ENCODE data around the gene GGNBP2. TPM values are rescaled to one million over a fixed set of nuclear protein-coding genes. Genes with fewer than 3 reads are reported as not detected.

The GGNBP2 gene
- total RNA-seq, 2 donors from 2014 or later: 67.6 to 81.0 TPM

GRCh38 chr17:36612323-36612722 is 67.6 kb downstream of the GGNBP2 start:
- Histone ChIP-seq H3K36me3 (no peaks in the 10 kb centered on the region), H3K27ac (no peak overlapping the region), H3K9ac (ENCODE audit: low read depth in 2 of 2, low read length in 2 of 2) (no peak overlapping the region), H3K27me3 (no peaks in the 10 kb centered on the region), H3K9me3 (no peaks in the 10 kb centered on the region), H3K4me1 (peaks cover 6% of the 10 kb centered on the region), H3K4me3 (no peak overlapping the region)
- no peak for TF ChIP-seq CTCF (IDR thresholded peaks at IDR 0.05)
- intact Hi-C loops (cut with DNase I): no loop called here
- no peak for DNase-seq

GRCh38 chr17:36613155-36613554 is 68.4 kb downstream of the GGNBP2 start:
- Histone ChIP-seq H3K9ac (ENCODE audit: low read depth in 2 of 2, low read length in 2 of 2) (no peak overlapping the region), H3K27me3 (no peaks in the 10 kb centered on the region), H3K36me3 (no peaks in the 10 kb centered on the region), H3K9me3 (no peaks in the 10 kb centered on the region), H3K27ac (no peak overlapping the region), H3K4me1 (peaks cover 6% of the 10 kb centered on the region), H3K4me3 (no peak overlapping the region)
- intact Hi-C loops (cut with DNase I): no loop called here
- DNase-seq: no peak
- no peak for TF ChIP-seq CTCF (IDR thresholded peaks at IDR 0.05)

- H3K9me3 ChIP-seq: no peaks in the 10 kb centered on the region
- intact Hi-C loops (cut with DNase I): no loop called here
- DNase-seq: no peak
- TF ChIP-seq CTCF (IDR thresholded peaks at IDR 0.05): no peak
- peaks cover under 1% of the 10 kb centered on the region for H3K4me1 ChIP-seq
- H3K27ac ChIP-seq: no peak overlapping the region
- H3K36me3 ChIP-seq: no peaks in the 10 kb centered on the region
- H3K4me3 ChIP-seq: no peak overlapping the region
- H3K27me3 ChIP-seq: no peaks in the 10 kb centered on the region
- no peak overlapping the region for H3K9ac ChIP-seq (ENCODE audit: low read depth in 2 of 2, low read length in 2 of 2)
These were observed 69.4 kb downstream of the GGNBP2 start for GRCh38 chr17:36614081-36614480.

- intact Hi-C loops (cut with DNase I): no loop called here
- DNase-seq: no peak
- H3K36me3 ChIP-seq: no peaks in the 10 kb centered on the region
- no peak overlapping the region for H3K9ac ChIP-seq (ENCODE audit: low read depth in 2 of 2, low read length in 2 of 2)
- H3K27me3 ChIP-seq: no peaks in the 10 kb centered on the region
- no peaks in the 10 kb centered on the region for H3K9me3 ChIP-seq
- H3K4me1 ChIP-seq: no peaks in the 10 kb centered on the region
- H3K27ac ChIP-seq: no peak overlapping the region
- no peak for TF ChIP-seq CTCF (IDR thresholded peaks at IDR 0.05)
- H3K4me3 ChIP-seq: no peak overlapping the region
These were observed 70.2 kb downstream of the GGNBP2 start for GRCh38 chr17:36614933-36615332.

GRCh38 chr17:36616061-36617029 is 71.6 kb downstream of the GGNBP2 start:
- H3K27me3 ChIP-seq: no peaks in the 10 kb centered on the region
- no peak overlapping the region for H3K4me3 ChIP-seq
- no peak overlapping the region for H3K9ac ChIP-seq (ENCODE audit: low read depth in 2 of 2, low read length in 2 of 2)
- H3K27ac ChIP-seq: no peak overlapping the region
- no peak for DNase-seq
- H3K9me3 ChIP-seq: no peaks in the 10 kb centered on the region
- intact Hi-C loops (cut with DNase I): no loop called here
- no peak for TF ChIP-seq CTCF (IDR thresholded peaks at IDR 0.05)
- H3K4me1 ChIP-seq: no peaks in the 10 kb centered on the region
- H3K36me3 ChIP-seq: no peaks in the 10 kb centered on the region

Measured in colonic mucosa (tissue), 4 donors.